NCI-H446 (cell line): ENCODE results near the gene SLC37A1.
A peak's percentile ranks its signal among the peaks of the same experiment; 100 is the strongest.

Experiments used
- DNase-seq, 2 experiments: peaks; one replicate each; lab custom pipeline; 2025; lab: John Stamatoyannopoulos, UW

The SLC37A1 gene

GRCh38 chr21:42507418-42507817 is 6.2 kb upstream of the SLC37A1 start:
- no peak for DNase-seq

- DNase-seq = no peak
Measured at GRCh38 chr21:42508371-42508770, 5.3 kb upstream of the SLC37A1 start.

GRCh38 chr21:42509244-42509643 is 4.4 kb upstream of the SLC37A1 start:
- no peak for DNase-seq

- DNase-seq = no peak
Measured at GRCh38 chr21:42512346-42513034, 1.2 kb upstream of the SLC37A1 start.

GRCh38 chr21:42513985-42514882 is 582 bp downstream of the SLC37A1 start:
- DNase-seq = no peak

- no peak for DNase-seq
Measured at GRCh38 chr21:42514883-42515228, 1.2 kb downstream of the SLC37A1 start.

GRCh38 chr21:42515708-42516502 is 2.3 kb downstream of the SLC37A1 start:
- DNase-seq = no peak

- no peak for DNase-seq
Measured at GRCh38 chr21:42518215-42518614, 4.6 kb downstream of the SLC37A1 start.

- DNase-seq = no peak
Measured at GRCh38 chr21:42518626-42519025, 5.0 kb downstream of the SLC37A1 start.

- DNase-seq = peak in 1 of 2 experiments; percentile 12
Measured at GRCh38 chr21:42520628-42521253, 7.1 kb downstream of the SLC37A1 start.

GRCh38 chr21:42521384-42521783 is 7.7 kb downstream of the SLC37A1 start:
- no peak for DNase-seq

GRCh38 chr21:42521805-42522204 is 8.2 kb downstream of the SLC37A1 start:
- no peak for DNase-seq

GRCh38 chr21:42522271-42522670 is 8.6 kb downstream of the SLC37A1 start:
- DNase-seq = no peak

- no peak for DNase-seq
Measured at GRCh38 chr21:42522771-42523170, 9.1 kb downstream of the SLC37A1 start.

- DNase-seq = no peak
Measured at GRCh38 chr21:42523211-42523610, 9.6 kb downstream of the SLC37A1 start.

- DNase-seq = no peak
Measured at GRCh38 chr21:42523941-42524340, 10.3 kb downstream of the SLC37A1 start.

- no peak for DNase-seq
Measured at GRCh38 chr21:42524341-42525028, 10.8 kb downstream of the SLC37A1 start.

- no peak for DNase-seq
Measured at GRCh38 chr21:42525029-42525581, 11.5 kb downstream of the SLC37A1 start.

- DNase-seq = no peak
Measured at GRCh38 chr21:42525676-42526378, 12.2 kb downstream of the SLC37A1 start.

- no peak for DNase-seq
Measured at GRCh38 chr21:42526379-42526727, 12.7 kb downstream of the SLC37A1 start.

- no peak for DNase-seq
Measured at GRCh38 chr21:42527127-42527488, 13.5 kb downstream of the SLC37A1 start.
